HG03457 (cell line): Measurements from ENCODE around the gene CACNA1I.

Source experiments
- ATAC-seq: cut with Tn5 transposase; IDR thresholded peaks from one replicate; pipeline ENCODE4 v1.9.1; 2021; ENCODE audit warnings: moderate number of reproducible peaks; ENCODE audit not compliant: unreplicated experiment

Gene CACNA1I

GRCh38 chr22:39567135-39567946 lies 3.2 kb upstream of the CACNA1I start:
- no peak for ATAC-seq

- ATAC-seq, result no peak
These were observed 2.1 kb upstream of the CACNA1I start for GRCh38 chr22:39568278-39568981.

- ATAC-seq, result no peak
These were observed 1.5 kb upstream of the CACNA1I start for GRCh38 chr22:39569066-39569465.

- ATAC-seq, result no peak
These were observed 327 bp upstream of the CACNA1I start for GRCh38 chr22:39570226-39570625.

- no peak for ATAC-seq
These were observed 985 bp downstream of the CACNA1I start for GRCh38 chr22:39571538-39571937.

GRCh38 chr22:39574779-39575551 lies 4.4 kb downstream of the CACNA1I start:
- no peak for ATAC-seq

GRCh38 chr22:39575552-39575825 lies 4.9 kb downstream of the CACNA1I start:
- no peak for ATAC-seq

GRCh38 chr22:39576027-39576426 lies 5.5 kb downstream of the CACNA1I start:
- ATAC-seq, result no peak

GRCh38 chr22:39577366-39577765 lies 6.8 kb downstream of the CACNA1I start:
- no peak for ATAC-seq

- no peak for ATAC-seq
These were observed 7.3 kb downstream of the CACNA1I start for GRCh38 chr22:39577900-39578299.

GRCh38 chr22:39580006-39580441 lies 9.5 kb downstream of the CACNA1I start:
- no peak for ATAC-seq

- ATAC-seq, result no peak
These were observed 10.2 kb downstream of the CACNA1I start for GRCh38 chr22:39580795-39581194.

GRCh38 chr22:39581303-39581702 lies 10.8 kb downstream of the CACNA1I start:
- ATAC-seq, result no peak

GRCh38 chr22:39583066-39583667 lies 12.6 kb downstream of the CACNA1I start:
- no peak for ATAC-seq

GRCh38 chr22:39589875-39590274 lies 19.3 kb downstream of the CACNA1I start:
- ATAC-seq, result no peak

GRCh38 chr22:39592081-39593065 lies 21.8 kb downstream of the CACNA1I start:
- no peak for ATAC-seq

- ATAC-seq, result no peak
These were observed 22.7 kb downstream of the CACNA1I start for GRCh38 chr22:39593066-39593930.

- no peak for ATAC-seq
These were observed 23.4 kb downstream of the CACNA1I start for GRCh38 chr22:39593931-39594285.

- no peak for ATAC-seq
These were observed 23.9 kb downstream of the CACNA1I start for GRCh38 chr22:39594411-39594810.
